A549 (cell line): Measurements from ENCODE around the gene LBR.

Experiments used
- CTCF ChIP-seq: fragments of >200 bp; sonication (Bioruptor Twin); formaldehyde crosslinking; IDR thresholded peaks from 3 replicates; pipeline ENCODE4 v1.5.1; 2016
- MAX ChIP-seq: IDR thresholded peaks from 2 replicates; pipeline ENCODE4 v1.6.1; 2012
- POLR2AphosphoS2 ChIP-seq: conservative IDR thresholded peaks from 2 replicates; pipeline ENCODE4 v1.6.1; 2012; ENCODE audit warnings: low read length, improper control_type of control experiment, inconsistent platforms
- RCOR1 ChIP-seq: fragments of 150-350 bp; IDR thresholded peaks from 2 replicates; pipeline ENCODE4 v1.6.1; 2014; ENCODE audit warnings: antibody characterized with exemption, low read length, low read depth

GRCh38 chr1:225418598-225418997, 9.2 kb downstream of the LBR start:
- TF ChIP-seq CTCF (no peak), MAX (no peak), POLR2AphosphoS2 (no peak), RCOR1 (no peak)
